Tibial artery (tissue), 4 donors: ENCODE results near the gene SREBF1.

ENCODE experiments used
- DNase-seq, 2 donors: peaks; one replicate each; pipeline ENCODE4 v3.0.0-alpha.2; 2019
- H3K27ac ChIP-seq, 2 donors: fragments of 200-600 bp; sonication (generic) in 1 of 2; 1 replicate in 1 of 2; 2 replicates in 1 of 2; pipeline ENCODE4 v1.5.1; 2018 to 2019; ENCODE audit warnings: mild to moderate bottlenecking in 1 of 2
- H3K27me3 ChIP-seq, 2 donors: fragments of 200-600 bp; sonication (generic) in 1 of 2; one replicate each; pipeline versions ENCODE4 v1.5.1 to v1.6.0; 2016 to 2019
- H3K36me3 ChIP-seq, 3 donors: fragments of 200-600 bp; sonication (generic) in 2 of 3; one replicate each; pipeline ENCODE4 v1.5.1; 2016 to 2019; ENCODE audit warnings: mild to moderate bottlenecking in 2 of 3
- H3K4me1 ChIP-seq, 4 donors: fragments of 200-600 bp; sonication (generic) in 2 of 4; 1 replicate in 3 of 4; 2 replicates in 1 of 4; pipeline ENCODE4 v1.5.1; 2016 to 2019
- H3K4me3 ChIP-seq, 2 donors: fragments of 200-600 bp; sonication (generic) in 1 of 2; 1 replicate in 1 of 2; 2 replicates in 1 of 2; pipeline ENCODE4 v1.5.1; 2018 to 2019; ENCODE audit warnings: mild to moderate bottlenecking in 2 of 2
- H3K9me3 ChIP-seq, 3 donors: fragments of 200-600 bp; sonication (generic) in 1 of 3; one replicate each; pipeline ENCODE4 v1.5.1; 2016 to 2019
- intact Hi-C: fragments of 100-400 bp; cut with DNase I; formaldehyde crosslinking; loops from one replicate; pipeline ENCODE4 v1.15.0; 2023; ENCODE audit warnings: low total_unique reads
- TF ChIP-seq, protein P1 (sequence below), 2 experiments: fragments of 200-600 bp in 1 of 2; fragments of 450-650 bp in 1 of 2; IDR thresholded peaks; one replicate each; pipeline ENCODE4 v1.5.1; 2017 to 2019; ENCODE audit warnings: antibody characterized with exemption in 2 of 2, mild to moderate bottlenecking in 1 of 2, moderate library complexity in 1 of 2

Gene SREBF1

GRCh38 chr17:17807440-17807839 is 29.3 kb downstream of the SREBF1 start:
- no peaks in the 10 kb centered on the region for H3K9me3 ChIP-seq
- peaks cover 0 to 34% (median 24%) of the 10 kb centered on the region in 4 donors for H3K4me1 ChIP-seq
- H3K27ac ChIP-seq, result no peak overlapping the region
- H3K36me3 ChIP-seq, result peaks cover 0 to 57% (median 8%) of the 10 kb centered on the region in 3 donors
- no peak overlapping the region for H3K4me3 ChIP-seq
- TF ChIP-seq, protein P1, sequence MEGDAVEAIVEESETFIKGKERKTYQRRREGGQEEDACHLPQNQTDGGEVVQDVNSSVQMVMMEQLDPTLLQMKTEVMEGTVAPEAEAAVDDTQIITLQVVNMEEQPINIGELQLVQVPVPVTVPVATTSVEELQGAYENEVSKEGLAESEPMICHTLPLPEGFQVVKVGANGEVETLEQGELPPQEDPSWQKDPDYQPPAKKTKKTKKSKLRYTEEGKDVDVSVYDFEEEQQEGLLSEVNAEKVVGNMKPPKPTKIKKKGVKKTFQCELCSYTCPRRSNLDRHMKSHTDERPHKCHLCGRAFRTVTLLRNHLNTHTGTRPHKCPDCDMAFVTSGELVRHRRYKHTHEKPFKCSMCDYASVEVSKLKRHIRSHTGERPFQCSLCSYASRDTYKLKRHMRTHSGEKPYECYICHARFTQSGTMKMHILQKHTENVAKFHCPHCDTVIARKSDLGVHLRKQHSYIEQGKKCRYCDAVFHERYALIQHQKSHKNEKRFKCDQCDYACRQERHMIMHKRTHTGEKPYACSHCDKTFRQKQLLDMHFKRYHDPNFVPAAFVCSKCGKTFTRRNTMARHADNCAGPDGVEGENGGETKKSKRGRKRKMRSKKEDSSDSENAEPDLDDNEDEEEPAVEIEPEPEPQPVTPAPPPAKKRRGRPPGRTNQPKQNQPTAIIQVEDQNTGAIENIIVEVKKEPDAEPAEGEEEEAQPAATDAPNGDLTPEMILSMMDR (IDR thresholded peaks at IDR 0.05), result no peak
- intact Hi-C loops, result loop anchor here (10.0 kb wide), 1 partner anchor 217 kb away; no protein-coding TSS in a partner anchor
- DNase-seq, result no peak
- H3K27me3 ChIP-seq, result no peaks in the 10 kb centered on the region

DNA sequence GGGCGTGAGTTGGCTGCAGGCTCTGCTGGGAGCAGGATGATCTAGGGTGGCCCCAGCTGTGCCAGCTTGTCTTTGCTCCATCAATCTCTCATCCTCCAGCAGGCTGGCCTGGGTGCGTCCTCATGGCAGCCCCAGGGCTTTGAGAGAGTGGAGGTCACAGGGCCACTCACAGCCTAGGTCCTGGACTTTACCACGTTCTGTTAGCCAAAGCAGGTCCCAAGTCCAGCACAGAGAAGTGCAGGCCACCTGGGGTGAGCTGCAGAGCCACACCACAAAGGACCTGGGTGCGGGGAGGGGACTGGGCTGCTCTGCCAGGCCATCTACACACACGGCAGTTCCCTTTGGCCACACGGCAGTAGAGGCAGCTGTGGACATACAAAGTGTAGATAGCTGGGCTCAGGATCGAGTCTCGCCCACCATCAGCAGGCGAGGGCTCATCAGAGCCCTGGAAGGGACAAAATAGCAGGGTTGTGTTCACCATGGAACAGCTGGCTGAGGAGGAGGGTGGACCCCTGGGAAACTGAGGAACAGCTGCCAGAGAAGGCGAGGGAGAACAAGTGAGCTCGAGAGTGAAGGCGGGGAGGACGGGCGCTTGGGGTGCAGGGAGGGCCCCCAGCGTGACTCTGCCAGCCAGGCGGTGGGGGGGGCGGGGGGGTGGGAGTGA is 30.0 kb downstream of the SREBF1 start:
- Histone ChIP-seq H3K9me3 (no peaks in the 10 kb centered on the region), H3K4me1 (peaks cover 0 to 27% (median 19%) of the 10 kb centered on the region in 4 donors), H3K27me3 (no peaks in the 10 kb centered on the region), H3K4me3 (no peak overlapping the region), H3K36me3 (peaks cover 0 to 55% (median 8%) of the 10 kb centered on the region in 3 donors), H3K27ac (no peak overlapping the region)
- intact Hi-C loops, result loop anchor here (10.0 kb wide), 1 partner anchor 218 kb away; no protein-coding TSS in a partner anchor
- TF ChIP-seq, protein P1 (IDR thresholded peaks at IDR 0.05), result no peak
- no peak for DNase-seq

DNA sequence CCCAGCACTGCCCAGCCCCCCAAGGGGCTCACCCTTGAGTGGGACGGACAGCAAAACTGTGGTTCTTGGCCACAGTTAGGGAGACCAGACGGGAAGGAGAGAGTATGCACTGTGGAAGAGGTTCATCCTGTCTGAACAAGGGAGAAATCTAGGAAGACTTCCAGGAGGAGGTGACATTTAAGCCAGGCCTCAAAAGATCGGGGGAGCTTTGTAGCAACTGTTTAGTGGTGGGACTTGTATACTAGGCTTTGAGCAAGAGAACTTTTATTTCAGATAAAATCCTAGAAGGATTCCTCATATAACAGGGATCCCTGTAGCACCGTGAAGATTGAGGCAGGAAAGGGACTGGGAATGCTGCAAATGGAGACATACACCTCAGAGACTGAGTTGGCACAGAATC is 30.8 kb downstream of the SREBF1 start:
- Histone ChIP-seq H3K27me3 (no peaks in the 10 kb centered on the region), H3K9me3 (no peaks in the 10 kb centered on the region), H3K36me3 (peaks cover 0 to 60% (median 8%) of the 10 kb centered on the region in 3 donors), H3K4me1 (peaks cover 0 to 20% (median 14%) of the 10 kb centered on the region in 4 donors), H3K4me3 (no peak overlapping the region), H3K27ac (no peak overlapping the region)
- TF ChIP-seq, protein P1 (IDR thresholded peaks at IDR 0.05), result no peak
- intact Hi-C loops, result loop anchor here (10.0 kb wide), 1 partner anchor 219 kb away; no protein-coding TSS in a partner anchor
- DNase-seq, result no peak

DNA sequence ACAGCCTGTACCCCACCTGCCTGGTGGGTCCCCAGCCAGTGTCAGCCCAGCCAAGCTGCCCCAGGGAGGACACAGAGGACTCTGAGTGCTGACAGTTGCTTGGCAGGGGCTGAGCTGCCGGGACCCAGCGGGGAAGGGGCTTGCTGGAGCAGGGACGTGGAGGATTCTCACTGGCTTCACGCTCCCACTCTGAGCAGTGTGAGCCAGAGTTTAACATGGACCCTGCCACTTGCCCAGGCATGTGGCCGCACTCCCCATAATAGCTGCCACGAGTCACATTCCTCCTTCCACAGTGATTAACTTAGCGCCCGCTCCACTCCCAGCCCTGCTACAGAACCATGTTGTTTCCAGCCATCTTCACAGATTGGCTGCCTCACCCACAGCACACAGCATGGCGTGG is 31.2 kb downstream of the SREBF1 start:
- H3K9me3 ChIP-seq, result no peaks in the 10 kb centered on the region
- no peak overlapping the region for H3K27ac ChIP-seq
- intact Hi-C loops, result loop anchor here (10.0 kb wide), 1 partner anchor 219 kb away; no protein-coding TSS in a partner anchor
- peaks cover 0 to 15% (median 12%) of the 10 kb centered on the region in 4 donors for H3K4me1 ChIP-seq
- H3K4me3 ChIP-seq, result no peak overlapping the region
- H3K27me3 ChIP-seq, result no peaks in the 10 kb centered on the region
- H3K36me3 ChIP-seq, result peaks cover 0 to 58% (median 8%) of the 10 kb centered on the region in 3 donors
- TF ChIP-seq, protein P1 (IDR thresholded peaks at IDR 0.05), result no peak
- no peak for DNase-seq

DNA sequence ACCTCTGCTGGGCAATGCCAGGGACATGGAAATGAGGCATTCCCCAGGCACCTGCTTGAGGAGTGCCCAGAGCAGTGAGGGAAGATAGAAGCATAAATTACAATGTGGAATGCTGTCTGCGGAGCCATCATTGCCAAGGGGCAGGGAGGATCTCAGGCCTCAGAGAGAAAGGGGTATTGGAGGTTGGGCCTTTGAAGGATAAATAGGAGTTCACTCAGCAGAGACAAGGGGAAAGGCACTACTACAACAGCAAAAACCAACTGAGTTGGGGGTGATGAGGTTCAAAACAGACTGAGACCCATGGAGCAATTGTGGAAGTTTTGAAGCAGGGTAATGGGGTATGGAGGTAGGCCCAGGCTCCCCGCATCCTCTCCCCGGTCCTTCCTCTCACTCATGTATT is 32.8 kb downstream of the SREBF1 start:
- H3K4me3 ChIP-seq, result no peak overlapping the region
- DNase-seq, result no peak
- peaks cover 0 to 65% (median 8%) of the 10 kb centered on the region in 3 donors for H3K36me3 ChIP-seq
- no peaks in the 10 kb centered on the region for H3K27me3 ChIP-seq
- H3K9me3 ChIP-seq, result no peaks in the 10 kb centered on the region
- H3K27ac ChIP-seq, result no peak overlapping the region
- H3K4me1 ChIP-seq, result peaks cover 0 to 5% (median under 1%) of the 10 kb centered on the region in 4 donors
- TF ChIP-seq, protein P1 (IDR thresholded peaks at IDR 0.05), result no peak
- intact Hi-C loops, result loop anchor here (10.0 kb wide), 1 partner anchor 221 kb away; no protein-coding TSS in a partner anchor
